AG08396 (cell line): Measurements from ENCODE around the gene MYO9A.

Source experiments
- DNase-seq: peaks from one replicate; pipeline ENCODE4 v3.0.0; 2012; ENCODE audit warnings: low spot score, mixed read lengths

MYO9A gene

DNA sequence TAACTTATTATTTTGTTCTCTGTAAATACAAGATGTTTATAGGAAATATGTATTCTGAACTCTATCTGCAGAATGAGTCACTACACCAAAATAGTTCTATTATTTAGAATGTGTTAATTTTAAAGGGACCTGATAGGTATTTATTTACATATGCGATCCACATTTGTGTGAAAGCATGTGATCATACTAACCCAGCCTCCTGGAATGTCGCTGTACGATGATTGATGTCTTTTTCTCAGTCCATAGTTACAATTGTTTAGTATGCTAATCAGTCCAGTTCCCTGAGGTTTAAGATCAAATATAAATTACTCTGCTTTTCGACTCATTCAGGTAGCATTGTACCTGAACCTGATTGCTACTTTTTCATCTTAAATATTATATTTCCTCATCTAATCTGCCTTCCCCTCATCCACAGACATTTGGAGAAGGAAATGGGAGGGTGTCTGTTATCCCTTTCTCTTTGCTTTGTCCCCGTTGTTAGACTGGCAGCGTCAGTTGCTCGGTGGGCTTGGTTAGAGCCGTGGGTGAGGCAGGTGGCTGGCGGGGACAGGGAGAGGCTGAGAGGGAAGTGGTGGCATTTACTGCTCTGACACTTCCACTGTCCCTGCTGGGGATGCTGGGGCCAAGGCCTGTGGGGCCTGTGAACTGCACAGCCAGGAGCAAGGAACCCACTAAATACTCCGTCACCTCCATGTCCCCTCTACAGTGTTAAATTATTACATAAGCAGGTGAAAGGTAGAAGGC lies 335.4 kb downstream of the MYO9A start:
- no peak for DNase-seq

DNA sequence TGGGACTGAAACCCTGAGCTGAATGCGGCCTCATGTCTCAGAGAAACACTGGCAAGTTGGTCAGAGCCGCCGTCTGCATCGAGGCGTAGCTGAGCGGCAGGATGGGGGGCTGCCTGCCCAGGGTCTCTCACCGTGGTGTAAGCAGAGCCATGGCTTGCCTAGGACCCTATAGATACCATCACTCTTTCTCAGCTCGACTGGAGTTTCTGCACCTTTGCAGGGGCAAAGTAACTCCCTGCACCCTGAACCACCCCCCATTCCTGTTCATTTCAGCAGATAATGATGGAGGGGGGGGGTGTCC lies 336.0 kb downstream of the MYO9A start:
- DNase-seq: no peak

DNA sequence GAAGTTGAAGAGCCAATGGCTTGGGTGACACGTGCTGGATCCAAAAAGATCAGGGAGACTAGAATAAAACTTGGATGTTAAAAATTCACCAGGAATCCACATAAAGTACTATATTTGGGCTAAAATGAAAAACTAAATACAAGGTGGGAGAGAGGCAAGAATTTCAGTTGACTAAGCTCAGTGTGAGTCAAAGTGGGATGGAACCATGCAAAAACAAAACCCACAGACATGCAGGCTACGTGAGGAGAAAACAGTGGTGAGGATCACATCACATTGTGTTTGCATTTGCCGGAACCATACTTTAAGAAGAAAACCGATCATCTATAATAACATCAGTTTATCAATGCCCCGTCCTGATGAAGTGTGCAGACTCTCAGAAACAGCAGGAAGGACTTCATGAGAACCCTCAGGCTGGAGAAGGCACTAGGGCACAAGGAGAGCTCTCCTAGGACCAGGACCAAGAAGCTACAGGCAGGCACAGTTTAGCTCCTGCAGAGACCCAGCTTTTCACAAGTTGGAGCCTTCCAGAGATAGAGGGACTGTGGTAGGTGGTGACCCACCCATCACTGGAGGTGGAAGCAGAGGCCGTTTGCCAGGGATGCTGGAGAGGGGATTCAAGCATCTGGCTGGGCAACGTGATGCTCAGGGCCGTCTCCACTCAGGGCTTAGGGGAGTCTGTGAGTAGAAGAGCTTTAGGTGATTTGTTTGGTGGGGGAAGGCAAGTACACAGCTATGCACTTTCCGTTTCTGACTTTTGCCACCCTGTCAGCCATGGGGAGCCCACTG lies 336.6 kb downstream of the MYO9A start:
- peak; percentile 53 for DNase-seq

DNA sequence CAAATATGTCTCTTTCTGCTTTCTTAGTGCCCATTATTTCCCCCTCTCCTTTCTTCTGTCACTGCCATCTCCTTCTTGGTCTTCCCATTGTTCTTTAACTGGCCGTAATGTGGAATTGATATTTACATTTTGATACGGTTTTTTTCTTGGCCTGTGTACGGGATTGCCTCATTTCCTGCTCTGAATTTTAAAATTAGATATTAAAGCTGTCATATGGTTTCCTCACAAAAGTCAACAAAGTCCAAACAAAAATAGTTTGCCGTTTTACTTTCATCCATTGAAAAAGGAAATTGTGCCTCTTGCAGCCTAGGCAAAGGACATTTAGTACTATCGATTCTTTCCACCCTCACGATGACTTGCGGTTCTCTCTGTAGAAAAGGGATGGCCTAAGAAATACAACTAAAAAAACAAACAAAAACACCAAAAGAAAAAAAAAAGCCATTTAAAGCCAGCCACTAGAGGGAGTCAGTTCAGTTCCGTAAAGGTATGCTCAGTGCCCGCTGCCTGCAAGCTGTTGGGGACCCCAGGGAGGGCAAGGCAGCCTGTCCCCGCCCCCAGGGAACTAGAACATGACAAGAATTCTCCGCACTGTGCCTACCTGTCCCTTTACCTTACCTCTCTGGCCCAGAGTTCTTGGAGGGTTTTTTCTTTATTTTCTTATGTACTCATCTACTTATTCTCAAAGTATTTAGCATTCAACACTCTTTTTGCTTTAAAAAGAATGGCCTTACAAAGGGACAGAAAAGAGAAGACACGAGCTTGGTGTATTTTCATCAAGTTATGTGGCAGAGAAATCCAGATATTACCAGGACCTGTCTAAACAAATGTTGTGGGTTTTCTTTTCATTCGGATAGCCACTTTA lies 337.6 kb downstream of the MYO9A start:
- DNase-seq: peak; percentile 63

DNA sequence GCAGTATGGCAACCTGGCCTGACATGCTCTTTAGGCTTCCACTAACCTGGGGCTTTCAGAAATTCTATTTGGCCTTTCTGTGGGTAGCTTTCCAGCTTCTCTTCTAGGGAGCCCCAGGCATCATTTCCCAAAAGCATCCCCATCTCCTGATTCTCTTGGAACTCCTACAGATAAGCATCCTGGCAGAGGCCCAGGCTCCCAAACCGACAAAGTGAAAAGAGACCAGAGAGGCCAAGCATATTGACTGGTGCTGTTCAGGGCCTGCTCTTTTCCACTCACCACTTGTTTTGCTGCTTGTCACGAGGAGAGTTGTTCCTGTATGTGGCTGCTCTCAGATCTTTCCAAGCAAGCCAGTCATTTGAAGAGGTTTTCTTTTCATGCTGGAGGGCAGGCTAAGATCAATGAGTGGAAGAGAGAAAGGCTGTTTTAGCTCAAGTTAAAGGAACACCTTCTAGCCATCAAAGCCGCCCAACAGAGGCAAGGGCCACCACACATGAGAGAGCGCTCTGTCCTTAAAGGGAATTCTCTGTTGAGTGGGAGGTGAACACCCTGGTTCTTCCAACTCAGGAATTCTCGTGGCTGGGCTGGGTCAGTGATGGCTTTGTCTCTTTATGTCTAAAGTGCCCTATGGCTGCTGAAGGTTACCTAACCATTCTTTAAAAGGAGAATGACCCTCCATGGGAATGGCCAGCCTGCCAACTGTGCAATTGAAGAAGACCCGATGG lies 338.7 kb downstream of the MYO9A start:
- no peak for DNase-seq

DNA sequence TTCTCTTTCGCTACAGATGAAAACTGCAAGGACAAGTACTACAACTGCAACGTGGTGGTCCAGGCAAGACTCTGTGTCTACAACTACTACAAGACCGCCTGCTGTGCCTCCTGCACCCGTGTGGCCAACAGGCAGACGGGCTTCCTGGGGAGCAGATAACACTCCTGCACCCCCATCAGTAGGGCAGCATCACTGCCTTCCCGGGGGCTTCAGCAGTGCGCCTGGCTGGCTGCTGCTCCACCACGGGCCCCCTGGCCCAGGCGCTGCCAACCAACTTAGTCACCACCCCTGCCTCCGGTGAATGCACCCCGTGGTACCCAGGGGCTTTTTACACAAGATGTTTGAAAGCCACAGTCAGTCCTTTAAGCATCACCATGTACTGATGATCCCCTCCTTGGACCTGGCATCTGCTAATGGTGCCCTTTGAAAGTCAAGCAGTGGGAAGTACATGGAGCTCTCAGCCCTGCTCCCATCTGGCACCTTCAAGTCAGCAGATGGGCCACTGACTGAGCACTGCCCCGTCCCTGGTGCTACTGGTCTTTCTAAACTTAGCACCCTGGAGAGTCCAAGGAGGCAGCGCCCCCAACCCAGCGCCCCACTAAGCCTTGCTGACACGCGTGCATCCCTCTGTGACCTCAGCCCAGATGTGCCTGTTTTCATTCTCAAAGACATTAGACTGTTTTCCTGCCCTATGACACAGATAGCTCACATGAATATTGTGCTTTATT lies 340.6 kb downstream of the MYO9A start:
- no peak for DNase-seq

DNA sequence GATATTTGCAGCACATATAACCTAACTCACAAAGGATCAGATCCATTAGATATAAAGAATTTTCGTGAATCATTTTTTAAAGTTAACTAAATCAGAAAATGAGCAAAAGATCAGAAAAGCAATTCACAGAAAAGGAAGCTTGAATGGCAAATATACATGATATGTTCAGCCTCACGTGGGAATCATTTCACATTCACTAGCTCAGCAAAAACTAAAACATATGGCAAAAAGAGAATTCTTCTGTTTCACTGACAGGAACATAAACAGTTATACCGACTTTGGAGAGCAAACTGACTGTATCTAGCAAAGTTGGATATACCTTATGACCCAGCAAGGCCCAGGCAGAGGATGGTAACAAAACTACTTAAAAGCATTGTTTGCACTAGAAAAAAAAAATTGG lies 341.6 kb downstream of the MYO9A start:
- DNase-seq: no peak

DNA sequence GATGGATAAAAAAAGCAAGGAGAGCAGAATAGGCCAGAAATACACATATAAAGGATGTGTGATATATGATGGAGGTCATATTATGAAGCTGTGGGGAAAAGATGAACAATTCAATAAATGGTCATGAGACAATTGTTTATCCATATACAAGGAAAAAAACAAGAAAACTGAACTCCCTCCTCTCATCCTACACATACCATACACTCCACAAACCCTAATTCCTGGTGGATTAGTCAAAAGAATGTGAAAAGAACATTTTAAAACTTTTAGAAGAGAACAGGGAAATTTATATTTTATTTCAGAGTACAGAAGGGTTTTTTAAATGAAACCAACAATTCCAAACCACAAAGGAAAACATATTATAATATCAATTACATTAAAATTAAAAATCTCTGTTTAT lies 342.1 kb downstream of the MYO9A start:
- DNase-seq: no peak

DNA sequence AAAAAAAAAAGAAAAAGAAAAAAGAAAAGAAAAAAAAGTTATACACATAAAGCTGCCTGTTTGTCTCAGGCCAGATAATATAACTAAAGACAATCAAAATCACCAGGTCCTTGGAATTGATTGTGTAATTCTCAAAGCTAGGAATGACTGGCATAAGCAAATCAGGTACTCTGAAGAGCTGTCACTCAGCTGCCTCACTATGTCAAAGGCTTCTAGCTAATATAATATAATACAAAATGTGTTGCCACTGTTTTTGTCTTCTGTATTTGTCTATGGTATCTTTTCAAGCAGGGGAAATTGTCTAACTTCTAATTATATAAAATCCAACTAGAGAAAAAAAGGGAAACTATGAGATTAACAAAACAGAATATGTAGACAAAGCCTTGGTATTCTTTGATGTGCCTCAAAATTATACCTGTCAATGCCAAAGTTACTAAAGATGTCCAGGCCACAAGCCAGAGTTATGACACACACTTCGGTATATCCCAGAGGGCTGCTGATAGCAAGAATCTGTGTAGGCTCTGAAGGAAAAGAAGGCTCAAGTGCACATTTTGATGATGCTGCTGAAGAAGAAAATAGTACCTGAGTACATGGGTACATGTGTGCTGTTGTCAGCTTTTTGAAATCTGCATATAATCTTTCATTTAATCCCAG lies 344.6 kb downstream of the MYO9A start:
- no peak for DNase-seq
